Muscle layer of duodenum (tissue), 2 donors: ENCODE results near the gene TRIO.

Source experiments
- H3K27ac ChIP-seq: one replicate; pipeline ENCODE4 v1.7.0; 2013; ENCODE audit warnings: mild to moderate bottlenecking, low read length
- H3K27me3 ChIP-seq: one replicate; pipeline ENCODE4 v1.7.0; 2013; ENCODE audit warnings: low read depth, mild to moderate bottlenecking, control low read depth, low read length
- H3K36me3 ChIP-seq, 2 donors: one replicate each; pipeline ENCODE4 v1.7.0; 2013; ENCODE audit warnings: low read length in 2 of 2, control low read depth in 1 of 2, mild to moderate bottlenecking in 1 of 2; ENCODE audit not compliant: insufficient read depth in 2 of 2, control insufficient read depth in 1 of 2
- H3K4me1 ChIP-seq, 2 donors: one replicate each; pipeline ENCODE4 v1.7.0; 2013; ENCODE audit warnings: low read length in 2 of 2, mild to moderate bottlenecking in 2 of 2, control low read depth in 1 of 2, moderate library complexity in 1 of 2; ENCODE audit not compliant: insufficient read depth in 2 of 2, control insufficient read depth in 1 of 2
- H3K4me3 ChIP-seq, 2 donors: one replicate each; pipeline ENCODE4 v1.7.0; 2013; ENCODE audit warnings: low read length in 2 of 2, low read depth in 1 of 2, mild to moderate bottlenecking in 1 of 2
- H3K9me3 ChIP-seq, 2 donors: one replicate each; pipeline ENCODE4 v1.7.0; 2013; ENCODE audit warnings: low read length in 2 of 2, control low read depth in 1 of 2, mild to moderate bottlenecking in 1 of 2; ENCODE audit not compliant: control insufficient read depth in 1 of 2
- donor health status: healthy.

TRIO gene

GRCh38 chr5:14395411-14395810, 252.3 kb downstream of the TRIO start:
- peaks cover 0 to 4% of the 10 kb centered on the region in 2 donors for H3K4me1 ChIP-seq
- no peak overlapping the region for H3K4me3 ChIP-seq
- H3K27ac ChIP-seq: no peak overlapping the region
- H3K27me3 ChIP-seq: no peaks in the 10 kb centered on the region
- H3K9me3 ChIP-seq: no peaks in the 10 kb centered on the region
- H3K36me3 ChIP-seq: peaks cover 43 to 62% of the 10 kb centered on the region in 2 donors

- Histone ChIP-seq H3K4me3 (no peak overlapping the region), H3K27ac (no peak overlapping the region), H3K4me1 (peaks cover 0 to 5% of the 10 kb centered on the region in 2 donors), H3K27me3 (no peaks in the 10 kb centered on the region), H3K36me3 (peaks cover 43 to 60% of the 10 kb centered on the region in 2 donors), H3K9me3 (no peaks in the 10 kb centered on the region)
Observed at GRCh38 chr5:14396066-14396465, 252.9 kb downstream of the TRIO start.

- H3K27me3 ChIP-seq: no peaks in the 10 kb centered on the region
- H3K9me3 ChIP-seq: no peaks in the 10 kb centered on the region
- H3K27ac ChIP-seq: no peak overlapping the region
- no peak overlapping the region for H3K4me3 ChIP-seq
- H3K4me1 ChIP-seq: peaks cover 0 to 8% of the 10 kb centered on the region in 2 donors
- peaks cover 44 to 54% of the 10 kb centered on the region in 2 donors for H3K36me3 ChIP-seq
Observed at GRCh38 chr5:14396737-14397136, 253.6 kb downstream of the TRIO start.

- Histone ChIP-seq H3K27me3 (no peaks in the 10 kb centered on the region), H3K4me1 (peaks cover 0 to 8% of the 10 kb centered on the region in 2 donors), H3K4me3 (no peak overlapping the region), H3K9me3 (no peaks in the 10 kb centered on the region), H3K36me3 (peaks cover 45 to 51% of the 10 kb centered on the region in 2 donors), H3K27ac (no peak overlapping the region)
Observed at GRCh38 chr5:14397717-14398116, 254.6 kb downstream of the TRIO start.

GRCh38 chr5:14399054-14399692, 256.0 kb downstream of the TRIO start:
- Histone ChIP-seq H3K27ac (no peak overlapping the region), H3K27me3 (no peaks in the 10 kb centered on the region), H3K36me3 (peaks cover 38 to 41% of the 10 kb centered on the region in 2 donors)

GRCh38 chr5:14400085-14400484, 256.9 kb downstream of the TRIO start:
- H3K4me1 ChIP-seq: peaks cover 0 to 8% of the 10 kb centered on the region in 2 donors
- no peaks in the 10 kb centered on the region for H3K27me3 ChIP-seq
- H3K4me3 ChIP-seq: no peak overlapping the region
- H3K36me3 ChIP-seq: peaks cover 31 to 41% of the 10 kb centered on the region in 2 donors
- no peak overlapping the region for H3K27ac ChIP-seq
- H3K9me3 ChIP-seq: no peaks in the 10 kb centered on the region

More at GRCh38 chr5:14399054-14399692, 256.0 kb downstream of the TRIO start:
- Histone ChIP-seq H3K9me3 (no peaks in the 10 kb centered on the region), H3K4me3 (no peak overlapping the region), H3K4me1 (peaks cover 0 to 8% of the 10 kb centered on the region in 2 donors)

GRCh38 chr5:14400611-14401010, 257.5 kb downstream of the TRIO start:
- no peak overlapping the region for H3K4me3 ChIP-seq
- peaks cover 0 to 8% of the 10 kb centered on the region in 2 donors for H3K4me1 ChIP-seq
- H3K9me3 ChIP-seq: no peaks in the 10 kb centered on the region
- H3K27ac ChIP-seq: no peak overlapping the region
- H3K36me3 ChIP-seq: peaks cover 30 to 41% of the 10 kb centered on the region in 2 donors
- H3K27me3 ChIP-seq: no peaks in the 10 kb centered on the region

- H3K4me3 ChIP-seq: no peak overlapping the region
- no peaks in the 10 kb centered on the region for H3K27me3 ChIP-seq
- H3K27ac ChIP-seq: no peak overlapping the region
- no peaks in the 10 kb centered on the region for H3K9me3 ChIP-seq
- peaks cover 0 to 8% of the 10 kb centered on the region in 2 donors for H3K4me1 ChIP-seq
- H3K36me3 ChIP-seq: peaks cover 40 to 45% of the 10 kb centered on the region in 2 donors
Observed at GRCh38 chr5:14401639-14402038, 258.5 kb downstream of the TRIO start.

GRCh38 chr5:14402424-14402823, 259.3 kb downstream of the TRIO start:
- H3K4me3 ChIP-seq: no peak overlapping the region
- no peak overlapping the region for H3K27ac ChIP-seq
- H3K9me3 ChIP-seq: no peaks in the 10 kb centered on the region
- peaks cover 0 to 11% of the 10 kb centered on the region in 2 donors for H3K4me1 ChIP-seq
- no peaks in the 10 kb centered on the region for H3K27me3 ChIP-seq
- H3K36me3 ChIP-seq: peaks cover 41 to 45% of the 10 kb centered on the region in 2 donors

GRCh38 chr5:14404780-14405179, 261.6 kb downstream of the TRIO start:
- no peaks in the 10 kb centered on the region for H3K9me3 ChIP-seq
- peaks cover 43 to 51% of the 10 kb centered on the region in 2 donors for H3K36me3 ChIP-seq
- no peaks in the 10 kb centered on the region for H3K27me3 ChIP-seq
- H3K27ac ChIP-seq: no peak overlapping the region
- no peak overlapping the region for H3K4me3 ChIP-seq
- H3K4me1 ChIP-seq: peaks cover 0 to 9% of the 10 kb centered on the region in 2 donors

- no peak overlapping the region for H3K4me3 ChIP-seq
- no peaks in the 10 kb centered on the region for H3K9me3 ChIP-seq
- H3K27me3 ChIP-seq: no peaks in the 10 kb centered on the region
- H3K4me1 ChIP-seq: peaks cover 0 to 9% of the 10 kb centered on the region in 2 donors
- no peak overlapping the region for H3K27ac ChIP-seq
- peaks cover 43 to 55% of the 10 kb centered on the region in 2 donors for H3K36me3 ChIP-seq
Observed at GRCh38 chr5:14405267-14405666, 262.1 kb downstream of the TRIO start.
